HCT116 (cell line): ENCODE data around the gene ITPK1. TPM values are rescaled to one million over a fixed set of nuclear protein-coding genes. Genes with fewer than 3 reads are reported as not detected.

Experiments used
- ATAC-seq: fragments of 200-7000 bp; cut with Tn5 transposase; 2 replicates; pipeline ENCODE4 v1.9.1; 2020; ENCODE audit warnings: mild to moderate bottlenecking, moderate library complexity
- BruUV-seq: library from RNA; stranded (reverse); fragments of 400-500 nt; replicated peaks from 2 replicates; lab custom pipeline; 2021; lab: Mats Ljungman, UMichigan
- CTCF ChIA-PET: fragments of 300-600 bp; sonication (Branson Sonifier 250); formaldehyde crosslinking; loops from one replicate; lab custom pipeline; 2021; ENCODE audit warnings: antibody characterized with exemption; lab: Charles Lee
- POLR2A ChIA-PET: fragments of 300-600, 350-600 bp; sonication (Branson Sonifier 250); formaldehyde crosslinking; loops from one replicate; lab custom pipeline; 2021; ENCODE audit warnings: antibody characterized with exemption; lab: Charles Lee
- RAD21 ChIA-PET, 2 experiments: fragments of 300-600 bp; sonication (Branson Sonifier 250); formaldehyde crosslinking; loops; one replicate each; lab custom pipeline; 2023; ENCODE audit warnings: low total read pairs in 2 of 2; ENCODE audit not compliant: uncharacterized antibody in 2 of 2, unreplicated experiment in 2 of 2, low non-redundant PET in 1 of 2; lab: Charles Lee
- DNase-seq: peaks from one replicate; pipeline ENCODE4 v3.0.0-alpha.2; 2010; ENCODE audit warnings: low read depth, low spot score
- H2AFZ ChIP-seq: fragments of 200-600 bp; shearing (Covaris generic), sonication (generic); 2 replicates; pipeline ENCODE4 v1.6.1; 2017; ENCODE audit warnings: low read depth, mixed run types, mixed read lengths, antibody characterized with exemption, low read length; ENCODE audit not compliant: poor library complexity, severe bottlenecking
- H3K27ac ChIP-seq: 2 replicates; pipeline ENCODE4 v1.5.1; 2012; ENCODE audit warnings: low read depth, low read length
- H3K27me3 ChIP-seq: fragments of 200-600 bp; sonication (generic); 2 replicates; pipeline ENCODE4 v1.6.1; 2016; ENCODE audit warnings: mixed run types, low read length, mixed read lengths; ENCODE audit not compliant: insufficient read depth
- H3K36me3 ChIP-seq, 2 experiments: fragments of 200-500 bp in 1 of 2; fragments of 200-600 bp in 1 of 2; sonication (Bioruptor generic) in 1 of 2; sonication (generic) in 1 of 2; 2 replicates each; pipeline versions ENCODE4 v1.5.1 to v1.6.1; 2014 to 2016; ENCODE audit warnings: low read length in 2 of 2, inconsistent platforms in 1 of 2, mixed read lengths in 1 of 2, mixed run types in 1 of 2; ENCODE audit not compliant: insufficient read depth in 2 of 2, control insufficient read depth in 1 of 2
- H3K4me1 ChIP-seq, 2 experiments: fragments of 200-600 bp in 1 of 2; sonication (generic) in 1 of 2; 2 replicates each; pipeline versions ENCODE4 v1.5.1 to v1.6.1; 2012 to 2017; ENCODE audit warnings: low read length in 2 of 2, inconsistent platforms in 1 of 2, mild to moderate bottlenecking in 1 of 2, mixed read lengths in 1 of 2, mixed run types in 1 of 2, moderate library complexity in 1 of 2; ENCODE audit not compliant: insufficient read depth in 2 of 2, control insufficient read depth in 1 of 2
- H3K4me2 ChIP-seq: fragments of 200-600 bp; sonication (generic); 2 replicates; pipeline ENCODE4 v1.6.1; 2017; ENCODE audit warnings: mixed run types, low read length, mixed read lengths
- H3K4me3 ChIP-seq, 2 experiments: fragments of 200-600 bp in 1 of 2; sonication (generic) in 1 of 2; replicated peaks in 1 of 2; 2 replicates each; pipeline ENCODE4 v1.5.1; 2011 to 2016; ENCODE audit warnings: low read length in 2 of 2, control low read depth in 1 of 2, low read depth in 1 of 2, mild to moderate bottlenecking in 1 of 2, mixed read lengths in 1 of 2, mixed run types in 1 of 2
- H3K79me2 ChIP-seq: fragments of 200-600 bp; sonication (generic); 2 replicates; pipeline ENCODE4 v1.6.1; 2017; ENCODE audit warnings: mild to moderate bottlenecking, mixed run types, low read length, moderate library complexity, mixed read lengths; ENCODE audit not compliant: insufficient read depth
- H3K9ac ChIP-seq: fragments of 200-600 bp; sonication (generic); 2 replicates; pipeline ENCODE4 v1.6.1; 2016; ENCODE audit warnings: low read length, mixed read lengths
- H3K9me2 ChIP-seq: fragments of 200-600 bp; sonication (generic), shearing (Covaris generic); 2 replicates; pipeline ENCODE4 v1.6.1; 2017; ENCODE audit warnings: mixed run types, mild to moderate bottlenecking, moderate library complexity; ENCODE audit not compliant: insufficient read depth
- H3K9me3 ChIP-seq, 2 experiments: fragments of 200-500 bp in 1 of 2; fragments of 200-600 bp in 1 of 2; sonication (Bioruptor generic) in 1 of 2; sonication (generic) in 1 of 2; 2 replicates each; pipeline ENCODE4 v1.6.1; 2014 to 2017; ENCODE audit warnings: low read length in 2 of 2, mixed read lengths in 2 of 2, inconsistent platforms in 1 of 2, low read depth in 1 of 2, mild to moderate bottlenecking in 1 of 2, mixed run types in 1 of 2, moderate library complexity in 1 of 2; ENCODE audit not compliant: control insufficient read depth in 1 of 2, insufficient read depth in 1 of 2
- H4K20me1 ChIP-seq: fragments of 200-600 bp; sonication (generic), shearing (Covaris generic); 2 replicates; pipeline ENCODE4 v1.6.1; 2017; ENCODE audit warnings: mixed run types, mild to moderate bottlenecking, moderate library complexity; ENCODE audit not compliant: insufficient read depth
- CEBPB ChIP-seq: IDR thresholded peaks from 2 replicates; pipeline ENCODE4 v1.6.1; 2012; ENCODE audit warnings: low read depth
- ELF1 ChIP-seq: IDR thresholded peaks from 2 replicates; pipeline ENCODE4 v1.6.1; 2012; ENCODE audit warnings: low read depth, borderline replicate concordance
- EZH2 ChIP-seq: fragments of 200-600 bp; sonication (generic); IDR thresholded peaks from 2 replicates; pipeline ENCODE4 v1.6.1; 2017; ENCODE audit warnings: antibody characterized with exemption, mixed run types
- EZH2phosphoT487 ChIP-seq: fragments of 200-600 bp; IDR thresholded peaks from 2 replicates; pipeline ENCODE4 v1.6.1; 2018; ENCODE audit warnings: antibody characterized with exemption, borderline replicate concordance
- FOSL1 ChIP-seq: IDR thresholded peaks from 2 replicates; pipeline ENCODE4 v1.6.1; 2012; ENCODE audit warnings: low read depth
- JUND ChIP-seq: IDR thresholded peaks from 2 replicates; pipeline ENCODE4 v1.6.1; 2012
- POLR2A ChIP-seq: IDR thresholded peaks from 2 replicates; pipeline ENCODE4 v1.7.0; 2011; ENCODE audit warnings: borderline replicate concordance; ENCODE audit not compliant: insufficient read depth, insufficient read length; ENCODE audit errors: extremely low read depth
- POLR2AphosphoS5 ChIP-seq: IDR thresholded peaks from 2 replicates; pipeline ENCODE4 v1.6.1; 2011; ENCODE audit warnings: mild to moderate bottlenecking, low read depth, low read length, moderate library complexity
- RAD21 ChIP-seq: IDR thresholded peaks from 2 replicates; pipeline ENCODE4 v1.6.1; 2012; ENCODE audit warnings: low read depth, mild to moderate bottlenecking
- SIN3A ChIP-seq: IDR thresholded peaks from 2 replicates; pipeline ENCODE4 v1.6.1; 2012; ENCODE audit warnings: low read depth
- SRF ChIP-seq: IDR thresholded peaks from 2 replicates; pipeline ENCODE4 v1.6.1; 2012; ENCODE audit warnings: low read depth
- ZFX ChIP-seq: fragments of 450-650 bp; IDR thresholded peaks from 2 replicates; pipeline ENCODE4 v1.6.1; 2017
- ZNF274 ChIP-seq: fragments of 200-500 bp; sonication (Bioruptor generic); IDR thresholded peaks from 2 replicates; pipeline ENCODE4 v1.6.1; 2014; ENCODE audit warnings: mild to moderate bottlenecking, low read depth, low read length, inconsistent platforms
- intact Hi-C: fragments of 100-400 bp; cut with micrococcal nuclease; formaldehyde crosslinking; loops from 2 replicates; pipeline ENCODE4 v1.10.0; 2022
- total RNA-seq: library from RNA; stranded (reverse); gene quantifications from one replicate; pipeline ENCODE4 v1.2.1, GENCODE V29; 2021; ENCODE audit not compliant: unreplicated experiment
- TF ChIP-seq, protein P1 (sequence below): IDR thresholded peaks from 2 replicates; pipeline ENCODE4 v1.6.1; 2012
- TF ChIP-seq, protein P2 (sequence below): IDR thresholded peaks from 2 replicates; pipeline ENCODE4 v1.6.1; 2011; ENCODE audit warnings: mild to moderate bottlenecking, low read length, moderate library complexity; ENCODE audit not compliant: insufficient replicate concordance; ENCODE audit errors: extremely low read depth
- TF ChIP-seq, protein P3 (sequence below), 3 experiments: fragments of 200-600 bp in 1 of 3; sonication (generic) in 1 of 3; IDR thresholded peaks in 2 of 3; conservative IDR thresholded peaks in 1 of 3; 2 replicates each; pipeline ENCODE4 v1.5.1; 2012 to 2017; ENCODE audit warnings: low read depth in 2 of 3, low read length in 2 of 3, antibody characterized with exemption in 1 of 3, borderline replicate concordance in 1 of 3, control low read depth in 1 of 3, mild to moderate bottlenecking in 1 of 3, mixed read lengths in 1 of 3, mixed run types in 1 of 3, moderate library complexity in 1 of 3; ENCODE audit not compliant: insufficient read depth in 1 of 3

The ITPK1 gene
- total RNA-seq, 1 experiment from 2014 or later: 70.2 TPM

- TF ChIP-seq POLR2A (no peak), RAD21 (no peak), EZH2phosphoT487 (no peak), CEBPB (no peak), ZNF274 (no peak), FOSL1 (no peak), POLR2AphosphoS5 (no peak), SRF (no peak), ZFX (no peak), SIN3A (no peak), ELF1 (no peak), EZH2 (no peak), JUND (no peak)
- TF ChIP-seq, protein P1, sequence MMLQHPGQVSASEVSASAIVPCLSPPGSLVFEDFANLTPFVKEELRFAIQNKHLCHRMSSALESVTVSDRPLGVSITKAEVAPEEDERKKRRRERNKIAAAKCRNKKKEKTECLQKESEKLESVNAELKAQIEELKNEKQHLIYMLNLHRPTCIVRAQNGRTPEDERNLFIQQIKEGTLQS: no peak
- TF ChIP-seq, protein P2, sequence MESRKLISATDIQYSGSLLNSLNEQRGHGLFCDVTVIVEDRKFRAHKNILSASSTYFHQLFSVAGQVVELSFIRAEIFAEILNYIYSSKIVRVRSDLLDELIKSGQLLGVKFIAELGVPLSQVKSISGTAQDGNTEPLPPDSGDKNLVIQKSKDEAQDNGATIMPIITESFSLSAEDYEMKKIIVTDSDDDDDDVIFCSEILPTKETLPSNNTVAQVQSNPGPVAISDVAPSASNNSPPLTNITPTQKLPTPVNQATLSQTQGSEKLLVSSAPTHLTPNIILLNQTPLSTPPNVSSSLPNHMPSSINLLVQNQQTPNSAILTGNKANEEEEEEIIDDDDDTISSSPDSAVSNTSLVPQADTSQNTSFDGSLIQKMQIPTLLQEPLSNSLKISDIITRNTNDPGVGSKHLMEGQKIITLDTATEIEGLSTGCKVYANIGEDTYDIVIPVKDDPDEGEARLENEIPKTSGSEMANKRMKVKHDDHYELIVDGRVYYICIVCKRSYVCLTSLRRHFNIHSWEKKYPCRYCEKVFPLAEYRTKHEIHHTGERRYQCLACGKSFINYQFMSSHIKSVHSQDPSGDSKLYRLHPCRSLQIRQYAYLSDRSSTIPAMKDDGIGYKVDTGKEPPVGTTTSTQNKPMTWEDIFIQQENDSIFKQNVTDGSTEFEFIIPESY: no peak
- TF ChIP-seq, protein P3, sequence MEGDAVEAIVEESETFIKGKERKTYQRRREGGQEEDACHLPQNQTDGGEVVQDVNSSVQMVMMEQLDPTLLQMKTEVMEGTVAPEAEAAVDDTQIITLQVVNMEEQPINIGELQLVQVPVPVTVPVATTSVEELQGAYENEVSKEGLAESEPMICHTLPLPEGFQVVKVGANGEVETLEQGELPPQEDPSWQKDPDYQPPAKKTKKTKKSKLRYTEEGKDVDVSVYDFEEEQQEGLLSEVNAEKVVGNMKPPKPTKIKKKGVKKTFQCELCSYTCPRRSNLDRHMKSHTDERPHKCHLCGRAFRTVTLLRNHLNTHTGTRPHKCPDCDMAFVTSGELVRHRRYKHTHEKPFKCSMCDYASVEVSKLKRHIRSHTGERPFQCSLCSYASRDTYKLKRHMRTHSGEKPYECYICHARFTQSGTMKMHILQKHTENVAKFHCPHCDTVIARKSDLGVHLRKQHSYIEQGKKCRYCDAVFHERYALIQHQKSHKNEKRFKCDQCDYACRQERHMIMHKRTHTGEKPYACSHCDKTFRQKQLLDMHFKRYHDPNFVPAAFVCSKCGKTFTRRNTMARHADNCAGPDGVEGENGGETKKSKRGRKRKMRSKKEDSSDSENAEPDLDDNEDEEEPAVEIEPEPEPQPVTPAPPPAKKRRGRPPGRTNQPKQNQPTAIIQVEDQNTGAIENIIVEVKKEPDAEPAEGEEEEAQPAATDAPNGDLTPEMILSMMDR (IDR thresholded peaks at IDR 0.05 in 2 of 3, conservative IDR thresholded peaks at IDR 0.05 in 1 of 3; ENCODE audit: borderline replicate concordance in 1 of 3, insufficient read depth in 1 of 3, low read depth in 2 of 3, low read length in 2 of 3): no peak
- no peak overlapping the region for H2AFZ ChIP-seq
- no peak overlapping the region for H3K4me2 ChIP-seq
- no peak for DNase-seq
- no TSS peak for BruUV-seq
- no peaks in the 10 kb centered on the region for H3K36me3 ChIP-seq
- CTCF ChIA-PET: no interaction called here
- no peak for ATAC-seq
- RAD21 ChIA-PET: no interaction called here
- peaks cover 2% of the 10 kb centered on the region; the same call in 1 of the 2 replicates for H3K79me2 ChIP-seq
- H4K20me1 ChIP-seq: no peaks in the 10 kb centered on the region
- peaks cover 0 to 11% of the 10 kb centered on the region in 2 experiments; a peak in 2 of 4 replicates for H3K4me1 ChIP-seq
- no peaks in the 10 kb centered on the region for H3K27me3 ChIP-seq
- POLR2A ChIA-PET: no interaction called here
- no peak overlapping the region for H3K27ac ChIP-seq
- no peaks in the 10 kb centered on the region for H3K9me3 ChIP-seq
- H3K4me3 ChIP-seq: no peak overlapping the region
- no peaks in the 10 kb centered on the region for H3K9me2 ChIP-seq
- H3K9ac ChIP-seq: no peak overlapping the region
- intact Hi-C loops: no loop called here
Observed at GRCh38 chr14:93024493-93024892, 91.2 kb downstream of the ITPK1 start.
